Activated CD8-positive, alpha-beta memory T cell treated with anti-CD3 and anti-CD28 coated beads, Interleukin-2, amount 50 U/mL, for 1 hour (primary cell): ENCODE results near the gene TUBG2.

Experiments used
- DNase-seq: peaks from one replicate; pipeline ENCODE4 v3.0.0-alpha.2; 2020; ENCODE audit errors: extremely low read depth

TUBG2 gene

DNA sequence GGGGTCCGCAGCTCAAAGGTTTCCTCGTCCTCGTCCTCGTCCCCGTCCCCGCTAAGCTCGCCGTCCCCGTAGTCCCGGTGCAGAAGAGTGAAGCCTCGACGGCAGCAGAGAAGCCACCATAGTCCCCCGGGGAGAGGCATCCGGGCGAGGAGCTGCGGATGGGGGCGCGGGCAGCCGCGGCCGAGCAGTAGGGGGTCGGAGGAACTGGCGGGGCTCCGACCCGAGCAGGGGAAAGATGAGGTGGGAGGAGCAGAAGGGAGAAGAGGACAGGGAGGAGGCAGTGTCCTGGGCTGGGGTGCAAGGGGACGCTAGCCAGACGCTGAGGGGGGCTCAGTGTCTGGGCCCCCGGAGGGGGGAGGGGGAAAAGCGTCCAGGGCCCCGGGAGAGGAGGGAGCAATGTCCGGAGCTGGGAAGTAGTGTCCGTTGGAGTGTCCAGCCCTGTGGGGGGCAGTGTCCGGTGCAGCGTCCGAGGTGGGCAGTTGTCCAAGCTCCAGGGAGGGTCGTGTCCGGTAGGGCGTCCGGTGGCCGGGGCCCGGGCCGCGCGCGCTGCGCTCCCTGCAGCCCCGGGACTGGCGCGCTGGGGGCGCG, 17.4 kb downstream of the TUBG2 start, which contains the start of gene PLEKHH3:
Gene PLEKHH3 (minus strand): TSS at position 571 of the 588 bp plus-strand sequence. CDS start 431 bp downstream, at position 140.
- no peak for DNase-seq

DNA sequence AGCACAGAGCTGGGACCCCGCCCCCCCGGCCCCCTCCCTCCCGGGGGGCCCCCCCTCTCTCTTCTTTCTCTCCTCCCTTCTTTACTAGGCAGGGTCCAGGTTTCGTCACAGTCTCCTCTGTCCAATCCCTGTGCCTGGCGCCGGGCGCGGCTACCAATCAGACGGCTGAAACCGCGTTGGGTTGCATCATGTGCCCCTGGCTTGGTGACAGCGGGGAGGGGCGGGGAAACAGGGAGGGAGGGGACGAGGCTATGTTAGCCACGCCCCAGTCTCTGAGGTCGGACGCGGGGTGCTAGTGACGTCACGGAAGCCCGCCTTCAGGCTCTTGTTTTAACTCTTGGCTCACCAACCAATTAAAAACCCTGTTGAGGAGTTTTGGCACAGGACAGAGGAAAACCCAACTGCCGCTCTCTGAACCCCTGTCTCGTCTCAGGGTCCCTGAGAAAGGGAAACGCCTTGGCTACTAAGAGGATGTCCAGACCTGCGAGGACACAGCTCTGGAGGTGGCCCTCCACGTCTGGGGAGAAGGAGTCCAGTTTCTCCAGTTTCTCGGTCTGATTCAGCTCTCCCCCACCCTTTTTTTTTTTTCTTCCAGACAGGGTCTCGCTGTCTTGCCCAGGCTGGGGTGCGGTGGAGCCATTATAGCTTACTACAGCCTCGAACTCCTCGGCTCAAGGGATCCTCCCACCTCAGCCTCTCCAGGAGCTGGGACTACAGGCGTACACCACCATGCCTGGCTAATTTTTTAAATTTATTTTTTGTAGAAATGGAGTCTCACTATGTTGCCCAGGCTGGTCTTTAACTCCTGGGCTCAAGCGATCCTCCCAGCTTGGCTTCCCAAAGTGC, 18.2 kb downstream of the TUBG2 start:
- DNase-seq, result peak; percentile 95

DNA sequence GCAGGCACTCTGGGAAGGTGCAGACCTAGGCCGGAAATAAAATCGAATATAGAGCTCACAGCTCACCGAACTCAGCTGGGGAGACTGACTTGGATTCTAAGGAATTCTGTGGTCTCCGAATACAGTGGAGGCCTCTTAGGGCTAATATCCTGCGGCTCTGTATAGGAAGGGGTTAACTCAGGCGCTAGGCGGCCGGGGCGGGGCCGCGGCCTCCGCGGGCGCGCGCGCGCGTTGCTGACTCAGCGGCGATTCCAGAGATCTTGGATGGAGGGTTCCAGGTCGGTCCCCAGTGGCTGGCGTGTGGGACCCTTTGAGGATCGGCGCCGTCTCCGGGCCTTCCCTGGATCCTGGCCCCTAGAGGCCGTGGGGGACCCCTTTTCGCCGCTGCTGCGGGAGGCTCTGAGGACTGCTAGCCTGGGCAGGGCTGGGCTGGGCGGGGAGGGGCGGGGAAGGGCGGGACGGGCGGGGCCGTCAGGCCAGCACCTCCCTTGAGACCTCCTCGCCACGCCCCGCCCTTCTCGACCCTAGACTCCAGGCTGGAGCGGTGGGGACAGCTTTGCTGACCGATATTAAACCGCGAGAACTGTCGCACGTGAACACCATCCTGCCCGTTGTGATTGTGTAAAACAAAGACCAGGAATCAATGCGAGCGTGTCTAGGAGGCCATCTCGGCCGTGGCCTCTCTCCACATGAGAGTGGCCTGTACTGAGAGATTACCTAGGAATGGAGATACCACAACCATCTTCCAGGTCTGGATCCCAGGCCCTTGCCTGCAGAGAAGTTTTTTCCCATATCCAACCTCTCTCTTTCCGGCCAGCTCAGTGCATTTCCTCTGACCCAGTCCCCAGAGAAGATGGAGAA, 19.1 kb downstream of the TUBG2 start:
- DNase-seq, result no peak

DNA sequence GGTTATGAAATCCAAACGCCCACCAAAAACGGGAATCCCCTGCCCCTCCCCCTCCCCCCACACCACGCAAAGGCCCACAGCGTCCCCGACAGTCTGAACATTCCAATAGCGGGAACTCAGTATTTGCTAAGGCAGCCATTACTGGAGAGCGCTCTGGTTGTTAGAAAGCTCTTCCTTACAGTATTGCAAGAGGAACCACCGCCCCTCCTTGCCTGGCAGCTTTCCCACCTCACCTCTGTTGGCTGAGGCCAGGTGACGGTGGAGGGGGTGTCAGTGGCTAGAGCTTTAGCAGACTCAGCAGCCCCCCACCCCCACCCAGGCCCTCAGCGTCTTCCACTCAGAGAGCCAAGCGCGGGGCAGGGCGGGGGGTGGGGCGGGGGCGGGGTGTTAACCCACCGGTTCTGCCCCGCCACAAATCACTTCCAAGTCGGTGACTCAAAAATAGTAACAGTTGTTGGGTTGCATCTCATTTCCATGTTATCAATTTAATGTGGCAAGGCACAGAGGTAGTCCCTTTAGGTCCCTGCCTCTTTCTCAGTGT, 19.9 kb downstream of the TUBG2 start:
- DNase-seq, result no peak

DNA sequence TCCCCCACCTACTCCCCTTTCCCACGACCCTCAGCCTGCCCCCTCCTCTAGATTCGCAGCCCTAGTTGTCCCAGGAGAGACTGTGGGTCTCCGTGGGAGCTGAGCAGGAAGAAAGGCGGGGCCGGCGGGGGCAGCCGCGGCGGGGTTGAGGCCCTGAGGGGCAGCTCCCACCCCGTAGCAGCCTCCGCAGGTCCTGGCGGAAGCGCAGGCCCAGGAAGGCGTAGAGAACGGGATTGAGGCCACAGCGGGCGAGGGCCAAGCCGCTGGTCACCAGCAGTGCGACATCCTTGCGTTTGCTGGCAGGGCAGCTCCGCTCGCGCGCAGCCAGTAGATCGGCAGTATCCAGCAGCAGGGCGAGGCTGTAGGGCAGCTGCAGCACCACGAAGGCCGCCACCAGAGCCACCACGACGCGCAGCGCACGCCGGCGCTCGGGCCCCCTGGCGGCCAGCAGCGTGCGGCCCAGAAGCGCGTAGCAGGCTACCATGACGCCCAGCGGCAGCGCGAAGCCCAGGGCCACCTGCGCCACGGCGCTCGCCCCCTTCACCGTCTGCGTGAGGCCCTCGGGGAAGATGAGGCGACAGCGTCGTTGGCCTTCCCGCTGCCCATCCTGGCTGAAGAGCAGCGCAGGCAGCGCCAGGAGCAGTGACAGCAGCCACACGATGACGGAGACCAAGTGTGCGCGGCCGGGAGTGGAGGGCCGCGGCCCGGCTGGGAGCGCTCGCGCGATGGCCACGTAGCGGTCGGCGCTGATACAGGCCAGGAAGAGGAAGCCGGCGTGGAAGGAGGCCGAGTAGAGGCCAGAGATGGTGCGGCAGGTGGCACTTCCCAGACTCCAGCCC, 20.6 kb downstream of the TUBG2 start:
- no peak for DNase-seq

DNA sequence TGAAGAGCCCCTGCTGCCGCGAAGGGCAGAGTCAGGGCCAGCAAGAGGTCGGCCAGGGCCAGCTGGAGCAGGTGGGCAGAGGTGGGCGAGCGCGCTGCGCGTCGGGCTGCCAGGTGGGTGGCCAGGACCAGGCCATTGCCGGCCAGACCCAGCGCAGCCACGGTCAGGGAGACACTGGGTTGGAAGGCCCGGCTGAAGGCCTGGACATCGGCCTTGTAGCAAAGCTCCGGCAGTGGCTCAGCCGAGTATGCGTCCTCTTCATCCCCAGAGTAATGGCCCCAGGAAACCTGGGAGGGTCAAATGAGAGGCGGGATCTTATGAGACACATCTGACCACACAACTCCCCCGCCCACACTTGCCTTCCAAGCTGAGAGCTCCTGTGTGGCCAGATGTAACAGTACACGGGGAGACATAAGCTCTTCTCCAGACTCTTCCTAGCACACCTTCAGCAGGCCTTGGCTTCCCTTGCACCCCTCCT, 21.3 kb downstream of the TUBG2 start:
- DNase-seq, result no peak

DNA sequence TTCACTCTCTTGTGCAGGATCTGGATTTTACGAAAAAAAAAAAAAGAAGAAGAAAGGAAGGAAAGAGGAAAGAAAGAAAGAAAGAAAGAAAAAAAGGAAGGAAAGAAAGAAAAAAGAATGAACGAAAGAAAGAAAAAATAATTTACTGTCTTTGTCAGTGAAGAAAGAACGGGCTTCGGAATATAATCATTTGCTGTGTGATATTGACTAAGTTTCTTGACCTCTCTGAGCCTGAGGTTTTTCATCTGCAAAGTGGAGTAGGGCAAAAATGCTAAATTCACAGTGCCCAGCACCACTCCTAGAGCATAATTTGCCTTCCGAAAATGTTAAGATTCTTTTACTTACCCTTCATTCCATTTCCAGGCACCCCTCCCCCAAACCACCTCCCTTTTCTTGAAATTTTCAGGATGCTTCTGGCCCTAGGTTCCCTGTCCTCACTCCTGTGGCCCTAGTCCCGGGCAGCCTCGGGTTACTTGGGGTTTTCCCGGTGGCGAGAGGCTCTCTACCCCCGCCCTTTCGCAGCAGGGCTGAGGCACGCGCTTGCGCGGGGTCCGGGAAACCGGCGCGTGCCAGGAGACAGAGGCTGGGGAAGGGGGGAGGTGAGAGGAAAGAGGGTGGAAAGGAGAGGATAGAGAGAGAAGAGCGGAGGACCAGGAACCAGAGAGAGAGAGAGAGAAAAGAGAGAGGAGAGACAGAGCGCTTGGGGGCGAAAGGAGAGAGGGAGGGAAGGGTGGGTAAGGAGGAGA, 23.1 kb downstream of the TUBG2 start, which contains the start of gene CNTNAP1:
Gene CNTNAP1 (plus strand): TSS at position 556 of the 746 bp plus-strand sequence. CDS start 299 bp downstream, outside the sequence.
- DNase-seq, result no peak

DNA sequence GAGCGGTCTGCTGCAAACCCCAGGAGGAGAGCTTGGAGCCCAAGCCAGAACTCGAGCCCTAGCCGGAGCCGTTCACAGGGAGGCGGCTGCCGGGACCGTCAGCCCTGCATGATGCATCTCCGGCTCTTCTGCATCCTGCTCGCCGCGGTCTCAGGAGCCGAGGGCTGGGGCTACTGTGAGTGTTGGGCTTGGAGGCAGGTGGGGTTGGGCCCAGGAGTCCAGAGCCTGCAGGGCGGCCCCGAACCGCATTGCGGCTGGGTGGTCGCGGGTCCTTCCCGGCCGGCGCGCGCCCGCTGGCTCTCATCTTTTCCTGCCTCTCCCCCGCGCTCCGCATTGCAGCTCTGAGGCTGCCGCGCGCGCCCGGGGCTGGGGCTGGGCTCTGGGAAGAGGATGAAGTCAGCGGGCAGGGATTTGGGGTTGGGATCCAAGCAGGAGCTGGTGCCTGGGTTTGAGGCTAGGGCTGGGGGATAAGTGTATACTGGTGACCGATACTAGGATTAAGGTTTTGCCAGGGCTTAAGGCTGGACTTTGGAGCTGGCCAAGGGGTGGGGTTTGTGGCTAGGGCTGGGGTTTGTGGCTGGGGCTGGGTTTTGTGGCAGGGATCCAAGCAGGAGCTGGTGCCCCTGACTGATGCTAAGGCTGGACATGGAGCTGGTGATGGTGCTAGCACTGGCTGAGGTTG, 23.8 kb downstream of the TUBG2 start:
- DNase-seq, result no peak

DNA sequence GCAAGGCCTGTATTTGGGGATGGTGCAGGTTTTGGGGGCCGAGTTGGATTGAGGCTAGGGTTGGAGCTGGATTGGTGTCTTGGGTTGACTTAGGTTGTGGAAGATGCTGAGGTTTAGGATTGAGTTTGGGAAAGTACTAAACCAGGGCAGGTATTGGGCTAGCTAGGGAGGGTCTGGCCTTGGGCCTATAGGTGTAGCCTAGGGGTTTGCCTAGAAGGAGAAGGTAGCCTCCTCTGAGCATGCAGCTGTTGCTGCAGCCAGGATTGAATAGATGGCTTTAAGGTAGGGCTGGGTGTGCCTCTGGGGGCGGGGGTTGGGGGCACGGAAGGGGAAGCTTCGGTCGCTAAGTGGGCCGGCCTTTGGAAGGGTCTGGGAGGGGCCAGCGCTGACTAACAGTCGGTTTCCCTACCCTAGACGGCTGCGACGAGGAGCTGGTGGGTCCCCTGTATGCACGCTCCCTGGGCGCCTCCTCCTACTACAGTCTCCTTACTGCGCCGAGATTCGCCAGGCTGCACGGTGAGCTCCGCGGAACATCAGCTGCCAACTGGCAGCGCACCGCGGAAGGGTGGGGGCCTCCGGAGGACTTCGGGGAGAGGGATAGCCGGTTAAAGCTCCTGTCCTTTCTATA, 24.4 kb downstream of the TUBG2 start:
- no peak for DNase-seq

DNA sequence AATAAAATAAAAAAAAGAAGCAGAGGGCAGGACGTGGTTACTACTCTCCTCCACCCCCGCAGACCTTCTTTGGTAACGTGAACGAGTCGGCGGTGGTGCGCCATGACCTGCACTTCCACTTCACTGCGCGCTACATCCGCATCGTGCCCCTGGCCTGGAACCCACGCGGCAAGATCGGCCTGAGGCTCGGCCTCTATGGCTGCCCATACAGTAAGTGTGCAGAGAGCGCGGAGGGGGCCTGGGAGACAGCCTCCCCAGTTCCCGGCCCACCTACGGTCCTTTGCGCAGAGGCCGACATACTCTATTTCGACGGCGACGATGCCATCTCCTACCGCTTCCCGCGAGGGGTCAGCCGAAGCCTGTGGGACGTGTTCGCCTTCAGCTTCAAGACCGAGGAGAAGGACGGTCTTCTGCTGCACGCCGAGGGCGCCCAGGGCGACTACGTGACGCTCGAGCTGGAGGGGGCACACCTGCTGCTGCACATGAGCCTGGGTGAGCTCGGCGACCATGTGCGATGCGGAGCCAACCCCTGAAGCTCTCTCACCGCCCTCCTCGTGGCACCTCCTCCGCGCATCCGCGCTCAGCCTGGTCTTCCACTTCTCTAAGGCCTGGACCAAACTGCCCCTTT, 26.0 kb downstream of the TUBG2 start:
- no peak for DNase-seq

DNA sequence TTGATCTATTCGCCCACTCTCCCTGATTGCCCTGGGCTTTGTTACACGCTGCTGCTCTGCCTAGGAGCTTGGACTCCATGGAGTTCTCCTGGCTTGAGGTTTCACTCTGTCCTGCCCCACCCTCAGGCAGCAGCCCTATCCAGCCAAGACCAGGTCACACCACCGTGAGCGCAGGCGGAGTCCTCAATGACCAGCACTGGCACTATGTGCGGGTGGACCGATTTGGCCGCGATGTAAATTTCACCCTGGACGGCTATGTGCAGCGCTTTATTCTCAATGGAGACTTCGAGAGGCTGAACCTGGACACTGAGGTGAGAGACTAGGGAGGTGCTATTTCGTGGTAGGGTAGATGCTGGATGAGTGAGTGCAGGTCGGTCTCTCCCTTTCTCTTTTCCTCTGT, 26.7 kb downstream of the TUBG2 start:
- DNase-seq, result no peak

DNA sequence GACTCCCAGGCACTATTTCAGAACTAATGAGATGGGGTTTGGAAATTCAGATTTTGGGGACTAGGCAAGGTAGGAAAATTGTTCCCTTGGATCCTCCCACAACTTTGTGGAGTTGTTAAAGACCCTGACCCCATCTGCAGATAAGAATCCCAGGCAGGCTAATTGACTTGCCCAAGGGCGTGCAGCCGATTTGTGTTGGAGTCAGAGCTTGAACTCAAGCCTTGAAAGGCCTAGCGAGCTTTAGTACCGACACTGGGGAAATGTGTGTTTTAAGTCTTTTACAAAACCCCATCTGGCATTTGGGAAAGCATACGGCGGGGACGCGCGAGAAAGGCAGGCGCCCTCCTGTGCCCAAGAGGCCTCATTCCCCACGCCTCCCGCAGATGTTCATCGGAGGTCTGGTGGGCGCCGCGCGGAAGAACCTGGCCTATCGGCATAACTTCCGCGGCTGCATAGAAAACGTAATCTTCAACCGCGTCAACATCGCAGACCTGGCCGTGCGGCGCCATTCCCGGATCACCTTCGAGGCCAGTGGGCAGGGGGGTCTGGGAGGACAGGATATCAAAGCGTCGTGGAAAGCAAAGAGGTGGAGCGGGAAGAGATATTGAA, 27.5 kb downstream of the TUBG2 start:
- no peak for DNase-seq

DNA sequence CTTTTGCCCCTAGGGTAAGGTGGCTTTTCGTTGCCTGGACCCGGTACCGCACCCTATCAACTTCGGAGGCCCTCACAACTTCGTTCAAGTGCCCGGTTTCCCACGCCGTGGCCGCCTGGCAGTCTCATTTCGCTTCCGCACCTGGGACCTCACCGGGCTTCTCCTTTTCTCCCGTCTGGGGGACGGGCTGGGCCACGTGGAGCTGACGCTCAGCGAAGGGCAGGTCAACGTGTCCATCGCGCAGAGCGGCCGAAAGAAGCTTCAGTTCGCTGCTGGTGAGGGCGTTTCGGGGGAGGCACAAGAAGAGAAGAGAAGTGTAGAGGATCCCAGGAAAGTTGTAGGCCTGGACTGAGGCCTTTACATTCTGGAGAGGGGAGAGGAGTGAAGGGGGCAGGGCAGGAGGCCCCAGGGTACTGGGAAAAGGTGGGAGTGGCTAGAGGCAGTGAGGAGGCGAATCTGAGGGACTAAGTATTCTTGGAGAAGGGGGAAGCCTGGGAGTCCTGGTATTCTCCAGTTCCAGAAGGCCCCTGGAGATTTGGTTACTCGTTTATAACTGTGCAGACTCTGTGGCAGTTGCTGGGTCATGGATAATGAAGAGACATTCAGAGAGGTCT, 28.7 kb downstream of the TUBG2 start:
- DNase-seq, result no peak

DNA sequence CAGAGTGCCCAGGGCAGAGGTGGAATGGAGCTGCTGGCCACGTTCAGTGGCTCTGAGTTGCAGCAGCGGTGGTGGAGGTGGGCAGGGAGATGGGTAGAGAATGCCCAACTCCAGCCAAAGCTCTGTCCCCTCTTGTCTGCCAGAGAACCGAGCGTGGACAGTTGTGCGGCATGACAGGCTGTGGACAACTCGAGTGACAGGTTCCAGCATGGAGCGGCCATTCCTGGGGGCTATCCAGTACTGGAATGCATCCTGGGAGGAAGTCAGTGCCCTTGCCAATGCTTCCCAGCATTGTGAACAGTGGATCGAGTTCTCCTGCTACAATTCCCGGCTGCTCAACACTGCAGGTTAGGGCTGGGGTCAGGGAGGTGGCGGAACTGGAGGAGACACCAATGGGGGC, 31.5 kb downstream of the TUBG2 start:
- no peak for DNase-seq

DNA sequence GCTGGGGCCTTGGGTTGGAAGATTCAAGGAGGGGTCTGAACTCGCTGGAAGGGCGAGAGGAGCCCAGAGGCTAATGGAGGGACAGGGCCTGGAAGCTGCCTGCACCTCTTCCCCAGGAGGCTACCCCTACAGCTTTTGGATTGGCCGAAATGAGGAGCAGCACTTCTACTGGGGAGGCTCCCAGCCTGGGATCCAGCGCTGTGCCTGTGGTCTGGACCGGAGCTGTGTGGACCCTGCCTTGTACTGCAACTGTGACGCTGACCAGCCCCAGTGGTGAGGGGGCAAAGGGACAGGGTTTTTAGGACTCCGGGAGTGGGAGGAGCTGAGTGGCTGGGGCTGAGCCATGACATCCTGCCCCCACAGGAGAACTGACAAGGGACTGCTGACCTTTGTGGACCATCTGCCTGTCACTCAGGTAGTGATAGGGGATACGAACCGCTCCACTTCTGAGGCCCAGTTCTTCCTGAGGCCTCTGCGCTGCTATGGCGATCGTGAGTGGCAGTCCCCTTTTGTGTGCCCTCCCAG, 32.0 kb downstream of the TUBG2 start:
- DNase-seq, result no peak

DNA sequence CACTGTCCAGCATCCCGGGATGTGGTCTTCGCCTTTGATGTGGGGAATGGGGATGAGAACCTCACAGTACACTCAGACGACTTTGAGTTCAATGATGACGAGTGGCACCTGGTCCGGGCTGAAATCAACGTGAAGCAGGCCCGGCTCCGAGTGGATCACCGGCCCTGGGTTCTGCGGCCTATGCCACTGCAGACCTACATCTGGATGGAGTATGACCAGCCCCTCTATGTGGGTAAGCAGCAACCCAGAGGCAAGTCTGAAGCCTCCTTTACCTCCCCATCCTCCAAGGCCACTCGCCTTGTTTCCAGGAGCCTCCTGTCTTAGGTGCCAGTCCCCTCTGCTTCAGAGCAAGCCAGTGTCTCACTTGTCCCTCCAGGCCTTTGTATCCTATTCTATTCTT, 33.4 kb downstream of the TUBG2 start:
- no peak for DNase-seq

DNA sequence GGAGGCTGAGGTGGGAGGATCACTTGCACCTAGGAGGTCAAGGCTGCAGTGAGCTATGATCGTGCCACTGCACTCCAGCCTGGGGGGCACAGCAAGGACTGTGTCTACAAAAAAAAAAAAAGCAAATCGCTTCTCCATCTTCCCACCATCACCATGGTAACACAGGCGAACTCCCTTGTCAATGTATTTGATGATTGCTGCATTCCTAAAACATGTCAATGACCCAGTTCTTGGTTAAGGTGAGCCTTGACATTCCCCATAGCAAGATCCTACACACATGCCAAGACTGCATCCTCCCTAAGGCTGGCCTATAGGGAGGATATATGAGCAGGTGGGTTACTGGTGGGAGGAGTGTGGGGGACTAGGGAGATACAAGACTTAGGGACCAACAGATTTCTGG, 35.4 kb downstream of the TUBG2 start:
- no peak for DNase-seq

DNA sequence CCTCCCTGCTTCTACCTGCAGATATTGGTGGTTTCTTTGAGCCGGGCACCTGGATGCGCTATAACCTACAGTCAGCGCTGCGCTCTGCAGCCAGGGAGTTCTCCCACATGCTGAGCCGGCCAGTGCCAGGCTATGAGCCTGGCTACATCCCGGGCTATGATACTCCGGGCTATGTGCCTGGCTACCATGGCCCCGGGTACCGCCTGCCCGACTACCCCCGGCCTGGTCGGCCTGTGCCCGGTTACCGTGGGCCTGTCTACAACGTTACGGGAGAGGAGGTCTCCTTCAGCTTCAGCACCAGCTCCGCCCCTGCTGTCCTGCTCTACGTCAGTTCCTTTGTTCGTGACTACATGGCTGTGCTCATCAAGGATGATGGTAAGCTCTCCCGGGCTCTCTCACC, 36.4 kb downstream of the TUBG2 start:
- no peak for DNase-seq
